GM12878 (cell line): Measurements from ENCODE around the gene TBC1D24. TPM values are rescaled to one million over a fixed set of nuclear protein-coding genes. Genes with fewer than 3 reads are reported as not detected.
"Not testable (repeated sequence)": the region's sequence is repeated elsewhere in the genome, so short reads cannot be mapped to it uniquely, and the experiment has no call there.

ENCODE experiments used
- ATAC-seq: fragments of 200-7000 bp; cut with Tn5 transposase; 3 replicates; pipeline ENCODE4 v1.9.1; 2020; ENCODE audit warnings: mild to moderate bottlenecking, moderate library complexity
- BruUV-seq: library from RNA; stranded (reverse); fragments of 400-500 nt; replicated peaks from 2 replicates; lab custom pipeline; 2021; lab: Mats Ljungman, UMichigan
- CTCF ChIA-PET: fragments of 300-600 bp; sonication (Branson Sonifier 250); formaldehyde crosslinking; extraction: SDS; loops from one replicate; lab custom pipeline; 2021; ENCODE audit warnings: inconsistent platforms; lab: Yijun Ruan, JAX
- POLR2A ChIA-PET: fragments of 350-600 bp; formaldehyde crosslinking; extraction: SDS; loops from one replicate; lab custom pipeline; 2021; ENCODE audit warnings: inconsistent platforms; lab: Charles Lee
- RAD21 ChIA-PET: fragments of 300-600 bp; sonication (Branson Sonifier 250); formaldehyde crosslinking; loops from one replicate; lab custom pipeline; 2023; ENCODE audit warnings: antibody characterized with exemption; ENCODE audit not compliant: unreplicated experiment; lab: Charles Lee
- SMC1A ChIA-PET: fragments of 300-600 bp; sonication (Branson Sonifier 250); formaldehyde crosslinking; loops from one replicate; lab custom pipeline; 2023; ENCODE audit not compliant: unreplicated experiment, uncharacterized antibody; lab: Charles Lee
- DNase-seq: peaks from one replicate; pipeline ENCODE4 v3.0.0-alpha.2; 2011; ENCODE audit warnings: low read depth, low spot score
- FAIRE-seq: peaks from 3 replicates; lab custom pipeline; 2011; peaks lifted over from hg19 to GRCh38; lab: Jason Lieb, UNC
- H2AFZ ChIP-seq: 2 replicates; pipeline ENCODE4 v1.6.0; 2011; ENCODE audit warnings: low read depth, low read length, control low read depth; ENCODE audit not compliant: control insufficient read depth
- H3K27ac ChIP-seq: 2 replicates; pipeline ENCODE4 v1.5.1; 2011; ENCODE audit warnings: control low read depth; ENCODE audit not compliant: control insufficient read depth, insufficient read depth
- H3K27me3 ChIP-seq, 2 experiments: replicated peaks in 1 of 2; 2 replicates each; pipeline versions ENCODE4 v1.6.0 to v1.6.1; 2011; ENCODE audit warnings: low read length in 1 of 2; ENCODE audit not compliant: control insufficient read depth in 2 of 2, insufficient read depth in 2 of 2
- H3K36me3 ChIP-seq, 2 experiments: 2 replicates each; pipeline ENCODE4 v1.5.1; 2011; ENCODE audit warnings: low read length in 1 of 2; ENCODE audit not compliant: control insufficient read depth in 2 of 2, insufficient read depth in 2 of 2
- H3K4me1 ChIP-seq: 2 replicates; pipeline ENCODE4 v1.6.1; 2011; ENCODE audit warnings: mild to moderate bottlenecking, low read length, moderate library complexity, mixed read lengths; ENCODE audit not compliant: control insufficient read depth, insufficient read depth
- H3K4me2 ChIP-seq: 2 replicates; pipeline ENCODE4 v1.6.0; 2011; ENCODE audit warnings: control low read depth; ENCODE audit not compliant: control insufficient read depth, insufficient read depth
- H3K4me3 ChIP-seq: fragments of 200-600 bp; sonication (generic); 2 replicates; pipeline ENCODE4 v1.5.1; 2016
- H3K79me2 ChIP-seq: 2 replicates; pipeline ENCODE4 v1.6.0; 2011; ENCODE audit warnings: low read length; ENCODE audit not compliant: control insufficient read depth, insufficient read depth
- H3K9ac ChIP-seq: 2 replicates; pipeline ENCODE4 v1.8.0; 2011; ENCODE audit warnings: low read length, control low read depth, mixed read lengths; ENCODE audit not compliant: control insufficient read depth, insufficient read depth
- H3K9me3 ChIP-seq: replicated peaks from 3 replicates; pipeline ENCODE4 v1.5.1; 2011; ENCODE audit warnings: mild to moderate bottlenecking, low read length; ENCODE audit not compliant: control insufficient read depth, insufficient read depth
- H4K20me1 ChIP-seq: 2 replicates; pipeline ENCODE4 v1.6.0; 2011; ENCODE audit not compliant: control insufficient read depth, insufficient read depth
- ATF7 ChIP-seq: fragments of 450-650 bp; IDR thresholded peaks from 2 replicates; pipeline ENCODE4 v1.6.1; 2016; ENCODE audit warnings: low read depth, mild to moderate bottlenecking
- CBFB ChIP-seq: IDR thresholded peaks from 2 replicates; pipeline ENCODE4 v1.6.1; 2016; ENCODE audit warnings: antibody characterized with exemption, low read depth
- CHD2 ChIP-seq: IDR thresholded peaks from 2 replicates; pipeline ENCODE4 v1.6.1; 2011; ENCODE audit warnings: low read depth, low read length, improper control_type of control experiment, borderline replicate concordance
- HDAC2 ChIP-seq: fragments of 200-600 bp; sonication (generic); IDR thresholded peaks from 2 replicates; pipeline ENCODE4 v1.6.1; 2017
- IRF4 ChIP-seq: IDR thresholded peaks from 2 replicates; pipeline ENCODE4 v1.6.1; 2011; ENCODE audit warnings: low read depth, low read length
- KLF5 ChIP-seq: fragments of 450-650 bp; IDR thresholded peaks from 2 replicates; pipeline ENCODE4 v1.6.1; 2014; ENCODE audit warnings: mild to moderate bottlenecking; ENCODE audit not compliant: partially characterized antibody
- NR2C1 ChIP-seq: fragments of 450-650 bp; IDR thresholded peaks from 2 replicates; pipeline ENCODE4 v1.6.1; 2017; ENCODE audit warnings: antibody characterized with exemption, mild to moderate bottlenecking, moderate library complexity
- RB1 ChIP-seq: fragments of 450-650 bp; formaldehyde crosslinking; IDR thresholded peaks from 2 replicates; pipeline ENCODE4 v1.6.1; 2017; ENCODE audit warnings: mild to moderate bottlenecking, borderline replicate concordance
- SRF ChIP-seq, 2 experiments: IDR thresholded peaks; 2 replicates each; pipeline ENCODE4 v1.6.1; 2011; ENCODE audit warnings: low read depth in 2 of 2, low read length in 2 of 2, mild to moderate bottlenecking in 1 of 2, moderate library complexity in 1 of 2
- STAT1 ChIP-seq: fragments of 450-650 bp; conservative IDR thresholded peaks from 2 replicates; pipeline ENCODE4 v1.6.1; 2014; ENCODE audit warnings: antibody characterized with exemption, mild to moderate bottlenecking
- TCF7 ChIP-seq: IDR thresholded peaks from 2 replicates; pipeline ENCODE4 v1.6.1; 2014; ENCODE audit warnings: antibody characterized with exemption, borderline replicate concordance
- ZBED1 ChIP-seq: IDR thresholded peaks from 2 replicates; pipeline ENCODE4 v1.6.1; 2016; ENCODE audit warnings: borderline replicate concordance
- WGBS: methylation state at CpG from one replicate; pipeline ENCODE4 v1.1.6; 2016; ENCODE audit warnings: low lambda C conversion rate; ENCODE audit not compliant: insufficient replicate concordance, insufficient coverage; ENCODE audit errors: missing lambda C conversion rate; 5-methylcytosine and 5-hydroxymethylcytosine counted together
- in situ Hi-C: fragments of 300-500 bp; cut with MboI; formaldehyde crosslinking; loops from 9 replicates; pipeline ENCODE4 v1.14.3; 2018; ENCODE audit warnings: mixed read lengths
- intact Hi-C: fragments of 100-400 bp; cut with micrococcal nuclease; formaldehyde crosslinking; loops from one replicate; pipeline ENCODE4 v1.14.2; 2022; ENCODE audit not compliant: unreplicated experiment
- polyA plus RNA-seq, 11 experiments: library from polyadenylated mRNA; depleted of rRNA in 4 of 11; unstranded in 6 of 11; stranded (reverse) in 5 of 11; fragments of >200 nt; fragmentation: Nextera tagmentation in 4 of 11; fragmentation: Illumina TruSeq in 1 of 11; extraction: Ambion mirVana in 4 of 11; extraction: Trizol in 1 of 11; gene quantifications; 1 replicate in 1 of 11; 2 replicates in 10 of 11; pipeline versions ENCODE4 v1.2.1 to v1.2.3, GENCODE V29; 2011 to 2016; ENCODE audit warnings: inconsistent platforms in 2 of 11, missing spikeins in 2 of 11, low read depth in 1 of 11
- total RNA-seq, 4 experiments: library from RNA; depleted of rRNA in 3 of 4; stranded (reverse); fragments of >200 nt in 3 of 4; fragmentation: Illumina TruSeq in 1 of 4; extraction: Trizol in 1 of 4; gene quantifications; 2 replicates each; pipeline versions ENCODE4 v1.2.1 to v1.2.3, GENCODE V29; 2013 to 2021
- TF ChIP-seq, protein P1 (sequence below): fragments of 450-650 bp; IDR thresholded peaks from 2 replicates; pipeline ENCODE4 v1.6.1; 2016; ENCODE audit warnings: mild to moderate bottlenecking

Gene TBC1D24
- total and polyA plus RNA-seq, 10 of the 15 experiments (the other 5 are each of a cell fraction or from before 2014, with no cell fraction given) = 1.1 to 9.6 (median 4.5) TPM

DNA sequence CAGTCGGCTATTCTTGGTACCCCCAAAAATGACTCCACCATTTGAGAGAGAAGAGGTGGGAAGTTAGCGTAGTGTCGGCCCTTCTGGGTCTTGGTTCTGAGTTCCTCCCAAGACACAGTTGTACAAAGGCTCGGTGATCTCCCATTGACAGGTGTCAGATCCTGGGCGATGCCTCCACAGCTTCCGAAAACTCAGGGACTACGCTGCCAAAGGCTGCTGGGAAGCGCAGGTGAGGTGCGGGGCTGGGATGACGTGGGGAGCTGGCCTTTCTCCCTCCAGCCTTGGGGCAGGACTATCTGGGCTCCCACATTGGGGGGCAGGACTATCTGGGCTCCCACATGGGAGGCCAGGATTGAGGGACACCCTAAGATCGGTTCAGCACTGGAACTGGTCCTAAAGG, 35.3 kb upstream of the TBC1D24 start:
- Histone ChIP-seq H3K27me3 (no peaks in the 10 kb centered on the region), H3K27ac (no peak overlapping the region), H3K79me2 (no peaks in the 10 kb centered on the region), H3K4me2 (no peak overlapping the region)
- 93% methylated on average over 11 of the region's 11 CpGs for WGBS
- in situ Hi-C loops = no loop called here
- no peak for ATAC-seq
- no peak for TF ChIP-seq RB1
- no peak for TF ChIP-seq TCF7
- no peak for TF ChIP-seq CHD2
- TF ChIP-seq ATF7 = no peak
- TF ChIP-seq SRF (IDR thresholded peaks at IDR 0.05; ENCODE audit: low read depth in 2 of 2, low read length in 2 of 2) = no peak
- TF ChIP-seq, protein P1, sequence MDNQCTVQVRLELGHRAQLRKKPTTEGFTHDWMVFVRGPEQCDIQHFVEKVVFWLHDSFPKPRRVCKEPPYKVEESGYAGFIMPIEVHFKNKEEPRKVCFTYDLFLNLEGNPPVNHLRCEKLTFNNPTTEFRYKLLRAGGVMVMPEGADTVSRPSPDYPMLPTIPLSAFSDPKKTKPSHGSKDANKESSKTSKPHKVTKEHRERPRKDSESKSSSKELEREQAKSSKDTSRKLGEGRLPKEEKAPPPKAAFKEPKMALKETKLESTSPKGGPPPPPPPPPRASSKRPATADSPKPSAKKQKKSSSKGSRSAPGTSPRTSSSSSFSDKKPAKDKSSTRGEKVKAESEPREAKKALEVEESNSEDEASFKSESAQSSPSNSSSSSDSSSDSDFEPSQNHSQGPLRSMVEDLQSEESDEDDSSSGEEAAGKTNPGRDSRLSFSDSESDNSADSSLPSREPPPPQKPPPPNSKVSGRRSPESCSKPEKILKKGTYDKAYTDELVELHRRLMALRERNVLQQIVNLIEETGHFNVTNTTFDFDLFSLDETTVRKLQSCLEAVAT = no peak
- TF ChIP-seq NR2C1 = no peak
- no peak for TF ChIP-seq HDAC2
- no peak for TF ChIP-seq STAT1
- TF ChIP-seq ZBED1 = no peak
- no peak for TF ChIP-seq IRF4
- no peak for TF ChIP-seq CBFB
- no peak for TF ChIP-seq KLF5
- TF ChIP-seq, all 136 proteins: peak for 0
- H3K9me3 ChIP-seq = no peaks in the 10 kb centered on the region
- intact Hi-C loops = no loop called here
- no peaks in the 10 kb centered on the region for H4K20me1 ChIP-seq
- no peak overlapping the region for H2AFZ ChIP-seq
- SMC1A ChIA-PET = interaction anchor here (1.2 to 2.5 kb wide), 3 partner anchors 10 to 62 kb away, joined by 3 to 10 read pairs (median 3); partner anchors contain the start of gene CCNF
- CTCF ChIA-PET = interaction anchor here (0.8 to 2.0 kb wide), 4 partner anchors 9 to 132 kb away, joined by 3 to 7 read pairs (median 3); no protein-coding TSS in a partner anchor
- no peak for FAIRE-seq
- no peak overlapping the region for H3K9ac ChIP-seq
- peaks cover 12% of the 10 kb centered on the region for H3K4me1 ChIP-seq
- H3K4me3 ChIP-seq = no peak overlapping the region
- no peak for DNase-seq
- POLR2A ChIA-PET = interaction anchor here (2.3 kb wide), 1 partner anchor 20 kb away, joined by 9 read pairs; the partner anchor contains the start of gene TEDC2
- RAD21 ChIA-PET = interaction anchor here (1.6 kb wide), 1 partner anchor 29 kb away, joined by 3 read pairs; no protein-coding TSS in a partner anchor
- BruUV-seq = no TSS peak
- H3K36me3 ChIP-seq = peaks cover 31 to 33% of the 10 kb centered on the region in 2 experiments

DNA sequence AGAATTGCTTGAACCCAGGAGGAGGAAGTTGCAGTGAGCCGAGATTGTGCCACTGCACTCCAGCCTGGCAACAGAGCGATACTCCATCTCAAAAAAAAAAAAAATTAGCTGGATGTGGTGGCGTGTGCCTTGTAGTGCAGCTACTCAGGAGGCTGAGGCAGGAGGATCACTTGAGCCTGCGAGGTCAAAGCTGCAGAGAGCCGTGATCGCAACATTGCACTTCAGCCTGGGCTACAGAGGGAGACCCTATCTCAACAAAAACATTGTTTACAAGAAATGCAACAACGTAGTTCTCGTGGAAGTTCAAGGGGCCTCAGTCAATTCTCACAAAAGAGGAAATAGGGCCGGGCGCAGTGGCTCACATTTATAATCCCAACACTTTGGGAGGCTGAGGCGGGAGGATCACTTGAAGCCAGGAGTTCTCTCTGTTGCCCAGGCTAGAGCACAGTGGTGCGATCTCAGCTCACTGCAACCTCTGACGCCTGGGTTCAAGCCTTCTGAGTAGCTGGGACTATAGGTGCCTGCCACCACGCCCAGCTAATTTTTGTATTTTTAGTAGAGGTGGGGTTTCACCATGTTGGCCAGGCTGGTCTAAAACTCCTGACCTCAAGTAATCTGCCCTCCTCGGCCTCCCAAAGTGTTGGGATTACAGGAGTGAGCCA, 33.7 kb upstream of the TBC1D24 start:
- H3K4me2 ChIP-seq, H3K9me3 ChIP-seq, H3K27me3 ChIP-seq, H3K27ac ChIP-seq, intact Hi-C loops, H3K9ac ChIP-seq, in situ Hi-C loops, H3K79me2 ChIP-seq, FAIRE-seq, SMC1A ChIA-PET, DNase-seq, ATAC-seq, BruUV-seq, H4K20me1 ChIP-seq, H3K4me3 ChIP-seq, H2AFZ ChIP-seq: not testable (repeated sequence)
- Histone ChIP-seq H3K4me1 (peaks cover 12% of the 10 kb centered on the region), H3K36me3 (peaks cover 36 to 37% of the 10 kb centered on the region in 2 experiments)
- CTCF ChIA-PET = interaction anchor here (0.7 to 2.0 kb wide), 4 partner anchors 11 to 1722 kb away, joined by 3 to 7 read pairs (median 4); no protein-coding TSS in a partner anchor
- RAD21 ChIA-PET = interaction anchor here (1.0 to 1.6 kb wide), 3 partner anchors 18 to 46 kb away, joined by 3 read pairs; partner anchors contain the start of gene TEDC2
- 95% methylated on average over 15 of the region's 15 CpGs for WGBS
- POLR2A ChIA-PET = interaction anchor here (1.4 kb wide), 1 partner anchor 13 kb away, joined by 3 read pairs; no protein-coding TSS in a partner anchor
